ENCODE measurements around the gene GALNT18.

- no peak for TF ChIP-seq YY1 (IDR thresholded peaks at IDR 0.05; ENCODE audit: low read depth)
- no peak for TF ChIP-seq TAF1 (IDR thresholded peaks at IDR 0.05; ENCODE audit: low read depth)
- no peak for TF ChIP-seq CEBPB (IDR thresholded peaks at IDR 0.05)
- TF ChIP-seq EP300 (IDR thresholded peaks at IDR 0.05; ENCODE audit: borderline replicate concordance) = no peak
- TF ChIP-seq REST (IDR thresholded peaks at IDR 0.05; ENCODE audit: low read depth) = no peak
- no peak for TF ChIP-seq ZBTB7A (IDR thresholded peaks at IDR 0.05; ENCODE audit: low read depth)
- TF ChIP-seq TEAD4 (IDR thresholded peaks at IDR 0.05) = no peak
- no peak for TF ChIP-seq RAD21 (IDR thresholded peaks at IDR 0.05; ENCODE audit: low read depth)
- TF ChIP-seq FOXM1 (IDR thresholded peaks at IDR 0.05; ENCODE audit: borderline replicate concordance, low read depth) = no peak
- TF ChIP-seq, protein P1, sequence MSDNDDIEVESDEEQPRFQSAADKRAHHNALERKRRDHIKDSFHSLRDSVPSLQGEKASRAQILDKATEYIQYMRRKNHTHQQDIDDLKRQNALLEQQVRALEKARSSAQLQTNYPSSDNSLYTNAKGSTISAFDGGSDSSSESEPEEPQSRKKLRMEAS (IDR thresholded peaks at IDR 0.05) = no peak
- TF ChIP-seq TCF12 (IDR thresholded peaks at IDR 0.05; ENCODE audit: low read depth) = no peak
- TF ChIP-seq, protein P2, sequence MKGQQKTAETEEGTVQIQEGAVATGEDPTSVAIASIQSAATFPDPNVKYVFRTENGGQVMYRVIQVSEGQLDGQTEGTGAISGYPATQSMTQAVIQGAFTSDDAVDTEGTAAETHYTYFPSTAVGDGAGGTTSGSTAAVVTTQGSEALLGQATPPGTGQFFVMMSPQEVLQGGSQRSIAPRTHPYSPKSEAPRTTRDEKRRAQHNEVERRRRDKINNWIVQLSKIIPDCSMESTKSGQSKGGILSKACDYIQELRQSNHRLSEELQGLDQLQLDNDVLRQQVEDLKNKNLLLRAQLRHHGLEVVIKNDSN (IDR thresholded peaks at IDR 0.05) = no peak
Measured at GRCh38 chr11:11533751-11534150, 88.1 kb downstream of the GALNT18 start.

All from Ishikawa (cell line).